A204.1 (cell line): ENCODE measurements around the gene MYBL2.
"Not testable (repeated sequence)": the region's sequence is repeated elsewhere in the genome, so short reads cannot be mapped to it uniquely, and the experiment has no call there.

Source experiments
- FAIRE-seq: peaks from 2 replicates; lab custom pipeline; 2012; peaks lifted over from hg19 to GRCh38; lab: Jason Lieb, UNC

The MYBL2 gene

GRCh38 chr20:43666376-43667328 is at the start of gene MYBL2:
Gene MYBL2, plus strand, starts transcription at chr20:43667114. Its CDS starts 170 bp downstream, at chr20:43667284.
- no peak for FAIRE-seq

GRCh38 chr20:43631598-43631997 is 35.3 kb upstream of the MYBL2 start:
- no peak for FAIRE-seq

DNA sequence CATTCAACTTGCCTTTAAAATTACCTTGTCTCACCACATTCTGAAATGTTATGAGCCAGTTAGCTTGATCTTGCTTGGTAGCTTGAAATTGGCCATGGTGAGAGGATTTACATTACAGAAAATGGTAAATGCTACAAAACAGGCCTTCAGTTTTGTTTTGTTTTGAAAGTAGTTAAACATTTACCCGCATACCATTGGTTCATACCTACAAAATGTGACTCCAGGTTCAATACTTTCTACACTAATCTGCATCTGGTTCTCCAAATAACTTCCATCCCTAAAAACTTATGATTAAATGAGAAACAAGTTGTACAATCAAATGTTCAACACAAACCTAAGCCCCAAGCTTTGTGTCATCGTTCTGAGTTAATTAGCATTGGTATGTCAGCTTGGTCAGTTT is 30.5 kb upstream of the MYBL2 start:
- FAIRE-seq: no peak

DNA sequence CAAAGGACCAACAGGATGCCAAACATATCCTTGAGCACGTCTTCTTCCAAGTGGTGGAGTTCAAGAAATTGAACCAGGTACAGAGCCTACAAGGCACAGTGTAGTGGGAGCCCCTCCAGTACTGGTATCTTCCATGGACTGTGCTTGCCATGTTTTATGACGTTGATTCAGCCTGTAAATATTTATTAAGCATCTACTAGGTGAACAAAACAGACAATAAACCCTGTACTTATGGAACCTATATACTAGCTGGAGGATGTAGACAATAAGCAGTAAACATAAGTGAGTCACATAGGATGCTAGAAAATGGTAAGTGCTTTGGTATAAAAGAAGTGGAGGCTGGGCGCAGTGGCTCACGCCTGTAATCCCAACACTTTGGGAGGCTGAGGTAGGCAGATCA is 24.4 kb upstream of the MYBL2 start:
- no peak for FAIRE-seq

DNA sequence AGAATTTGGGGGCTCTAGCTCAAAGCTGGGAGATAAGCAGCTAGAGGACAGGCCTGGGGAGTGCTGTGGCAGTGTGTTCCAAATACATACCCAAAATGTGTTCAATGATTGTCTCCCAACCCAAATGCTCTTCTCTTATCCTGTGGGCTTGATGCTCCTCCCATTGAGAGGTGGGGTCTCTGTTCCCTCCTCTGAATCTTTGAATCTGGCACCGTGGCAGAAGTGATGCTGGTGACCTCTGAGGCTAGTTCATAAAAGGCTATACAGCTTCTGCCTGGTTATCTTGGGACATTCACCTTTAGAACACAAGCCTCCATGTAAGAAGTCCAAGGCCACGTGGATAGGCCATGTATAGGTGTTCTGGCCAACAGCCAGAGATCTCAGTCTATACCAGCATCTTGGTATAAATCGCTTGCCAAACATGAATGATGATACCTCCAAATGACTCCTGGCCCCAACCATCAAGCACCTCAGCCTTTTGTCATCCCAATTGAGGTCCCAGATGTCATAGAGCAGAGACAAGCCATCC is 15.9 kb upstream of the MYBL2 start:
- no peak for FAIRE-seq

GRCh38 chr20:43651650-43652184 is 15.2 kb upstream of the MYBL2 start:
- not testable (repeated sequence) for FAIRE-seq

GRCh38 chr20:43653966-43654365 is 12.9 kb upstream of the MYBL2 start:
- no peak for FAIRE-seq

GRCh38 chr20:43655176-43655575 is 11.7 kb upstream of the MYBL2 start:
- FAIRE-seq: not testable (repeated sequence)

- no peak for FAIRE-seq
These were observed 11.0 kb upstream of the MYBL2 start for GRCh38 chr20:43655937-43656336.

DNA sequence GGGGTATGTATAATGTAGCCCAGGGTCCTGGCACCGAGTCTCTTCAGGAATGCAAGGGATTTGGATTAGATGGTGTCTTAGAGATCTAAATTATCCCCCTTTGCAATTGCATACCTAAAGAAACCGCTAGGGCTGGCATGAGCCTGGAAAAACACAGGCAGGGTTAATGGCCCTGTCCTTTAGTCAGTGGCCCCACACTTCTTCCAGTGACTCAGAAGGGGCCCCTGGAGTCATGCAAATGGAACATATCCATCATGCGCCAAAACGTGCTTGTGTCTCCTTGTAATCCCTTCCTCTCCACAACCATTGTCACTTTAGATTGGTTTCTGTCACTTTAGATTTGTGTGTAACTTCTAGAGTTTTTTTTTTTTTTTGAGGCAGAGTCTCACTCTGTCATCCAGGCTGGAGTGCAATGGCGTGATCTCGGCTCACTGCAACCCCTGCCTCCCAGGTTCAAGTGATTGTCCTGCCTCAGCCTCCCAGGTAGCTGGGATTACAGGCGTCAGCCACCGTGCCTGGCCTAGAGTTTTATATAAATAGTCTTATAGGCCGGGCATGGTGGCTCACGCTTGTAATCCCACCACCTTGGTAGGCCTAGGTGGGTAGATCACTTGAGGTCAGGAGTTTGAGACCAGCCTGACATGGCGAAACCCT is 8.7 kb upstream of the MYBL2 start:
- no peak for FAIRE-seq

DNA sequence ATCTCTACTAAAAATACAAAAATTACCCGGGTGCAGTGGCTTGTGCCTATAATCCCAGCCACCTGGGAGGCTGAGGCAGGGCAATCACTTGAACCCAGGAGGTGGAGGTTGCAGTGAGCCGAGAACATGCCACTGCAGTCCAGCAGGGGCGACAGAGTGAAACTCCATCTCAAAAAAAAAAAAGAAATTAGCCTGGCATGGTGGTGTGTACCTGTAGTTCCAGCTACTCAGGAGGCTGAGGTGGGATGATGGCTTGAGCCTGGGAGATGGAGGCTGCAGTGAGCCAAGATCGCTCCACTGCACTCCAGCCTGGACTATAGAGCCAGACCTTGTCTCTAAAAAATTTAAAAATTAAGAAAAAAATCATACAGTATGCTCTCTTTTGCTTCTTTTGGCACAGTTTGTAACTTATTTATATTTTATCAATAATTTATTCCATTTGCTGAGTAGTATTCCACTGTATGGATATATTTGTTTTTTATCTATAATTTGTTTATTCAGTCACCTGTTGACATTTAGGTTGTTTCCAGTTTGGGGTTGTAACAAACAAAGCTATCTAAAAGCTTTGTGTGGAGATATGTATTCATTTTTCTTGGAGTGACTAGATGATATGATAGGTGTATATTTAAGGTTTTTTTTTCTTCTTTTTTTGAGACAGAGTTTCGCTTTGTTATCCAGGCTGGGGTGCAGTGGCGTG is 8.0 kb upstream of the MYBL2 start:
- FAIRE-seq: no peak

DNA sequence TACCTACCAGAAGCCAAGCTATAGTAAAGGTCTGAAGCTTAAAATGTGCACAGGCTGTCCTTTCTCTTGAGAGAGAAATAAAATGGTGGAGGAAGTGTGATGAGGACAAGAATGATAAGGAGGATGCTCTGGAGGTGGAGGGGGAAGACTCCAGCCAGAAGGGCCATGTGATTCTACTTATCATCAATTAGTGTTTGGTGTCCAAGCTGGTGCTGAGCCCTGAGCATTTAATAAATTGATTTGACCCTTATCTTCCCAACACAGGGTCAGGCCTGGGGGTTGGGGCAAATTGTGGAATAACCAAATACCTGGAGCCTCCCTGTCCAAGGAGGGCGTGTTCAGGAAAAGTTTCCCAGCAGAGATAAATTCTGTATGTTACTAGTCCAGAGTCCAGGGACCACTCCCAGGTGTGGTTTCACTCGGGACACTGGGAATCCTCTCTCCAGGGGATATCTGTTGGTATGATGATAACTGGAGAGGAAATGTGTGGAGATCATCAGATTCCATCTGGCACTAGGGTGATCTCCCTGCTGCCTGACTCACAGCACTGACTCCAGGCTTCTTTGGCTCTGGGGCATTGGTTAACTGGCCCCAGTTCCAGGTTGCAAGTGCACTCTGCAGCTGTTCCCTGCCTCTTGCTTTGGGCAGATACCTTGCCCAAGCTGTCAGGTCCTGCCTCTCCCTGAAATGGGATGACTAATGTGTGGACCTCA is 3.8 kb upstream of the MYBL2 start:
- no peak for FAIRE-seq

DNA sequence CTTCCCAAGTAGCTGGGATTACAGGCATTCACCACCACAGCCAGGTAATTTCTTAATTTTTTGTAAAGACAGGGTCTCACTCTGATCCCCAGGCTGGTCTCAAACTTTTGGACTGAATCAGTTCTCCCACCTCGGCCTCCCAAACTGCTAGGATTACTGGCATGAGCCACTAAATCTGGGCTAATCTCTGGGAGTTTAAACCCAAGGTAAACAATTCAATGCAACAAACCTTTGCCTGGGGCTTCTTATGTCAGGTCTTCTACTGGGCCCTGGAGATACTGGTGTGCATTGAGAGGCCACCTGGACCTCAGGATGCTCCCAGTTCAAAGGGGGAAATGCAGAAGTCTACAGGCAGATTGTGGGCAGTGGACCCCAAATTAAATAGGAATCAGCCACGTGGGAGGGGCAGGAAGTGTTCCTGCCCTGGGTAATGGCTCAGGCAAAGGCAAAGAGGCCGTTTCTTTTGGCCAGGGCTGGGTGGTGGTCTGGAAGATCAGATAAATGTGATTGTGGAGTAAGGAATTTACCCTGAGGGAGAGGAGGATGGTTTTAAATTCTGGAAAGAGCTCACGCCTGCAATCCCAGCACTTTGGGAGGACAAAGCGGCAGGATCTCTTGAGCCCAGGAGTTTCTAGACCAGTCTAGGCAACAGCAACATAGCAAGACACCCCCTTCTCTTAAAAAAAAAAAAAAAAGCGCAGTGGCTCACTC is 1.3 kb upstream of the MYBL2 start:
- FAIRE-seq: no peak

- FAIRE-seq: no peak
These were observed 623 bp downstream of the MYBL2 start for GRCh38 chr20:43667341-43668132.

DNA sequence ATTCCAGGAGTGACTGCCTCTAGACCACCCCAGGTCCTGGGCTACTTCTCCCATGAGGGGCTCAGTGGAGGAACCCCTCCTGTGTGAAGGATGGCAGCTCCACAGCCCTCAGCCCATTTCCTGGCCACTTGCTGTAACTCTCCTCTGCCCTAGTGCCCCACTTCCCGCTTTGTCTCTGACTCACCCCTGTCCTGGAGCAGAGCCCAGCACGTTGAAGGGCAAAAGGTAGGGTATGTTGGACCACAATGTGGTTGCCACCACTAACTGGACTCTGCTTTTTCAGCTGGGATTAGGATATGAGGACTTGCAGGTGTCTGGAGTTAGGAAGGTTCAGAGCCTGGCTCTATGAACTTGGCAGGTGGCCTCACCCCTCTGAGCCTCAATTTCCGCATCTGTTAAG is 2.4 kb downstream of the MYBL2 start:
- no peak for FAIRE-seq

DNA sequence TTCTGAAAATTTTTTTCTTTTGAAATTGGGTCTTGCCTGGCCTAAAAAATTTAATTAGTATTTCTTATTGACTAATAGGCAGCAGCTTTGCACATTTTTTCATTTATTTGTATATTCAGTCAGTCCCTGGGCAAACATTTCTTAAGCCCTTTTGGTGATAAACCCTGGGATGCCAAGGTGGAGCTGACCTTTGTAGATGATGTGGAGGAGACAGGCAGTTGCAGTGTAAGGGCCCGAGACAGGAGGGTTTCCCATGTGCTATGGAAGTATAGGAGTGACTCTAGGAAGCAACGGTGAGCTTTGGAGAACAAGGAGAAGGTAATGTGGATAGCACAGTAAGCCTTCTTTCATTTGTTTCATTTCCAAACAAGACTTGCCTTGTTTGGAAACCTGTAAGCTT is 3.5 kb downstream of the MYBL2 start:
- no peak for FAIRE-seq

GRCh38 chr20:43676368-43676767 is 9.5 kb downstream of the MYBL2 start:
- FAIRE-seq: no peak

GRCh38 chr20:43680981-43681380 is 14.1 kb downstream of the MYBL2 start:
- no peak for FAIRE-seq

DNA sequence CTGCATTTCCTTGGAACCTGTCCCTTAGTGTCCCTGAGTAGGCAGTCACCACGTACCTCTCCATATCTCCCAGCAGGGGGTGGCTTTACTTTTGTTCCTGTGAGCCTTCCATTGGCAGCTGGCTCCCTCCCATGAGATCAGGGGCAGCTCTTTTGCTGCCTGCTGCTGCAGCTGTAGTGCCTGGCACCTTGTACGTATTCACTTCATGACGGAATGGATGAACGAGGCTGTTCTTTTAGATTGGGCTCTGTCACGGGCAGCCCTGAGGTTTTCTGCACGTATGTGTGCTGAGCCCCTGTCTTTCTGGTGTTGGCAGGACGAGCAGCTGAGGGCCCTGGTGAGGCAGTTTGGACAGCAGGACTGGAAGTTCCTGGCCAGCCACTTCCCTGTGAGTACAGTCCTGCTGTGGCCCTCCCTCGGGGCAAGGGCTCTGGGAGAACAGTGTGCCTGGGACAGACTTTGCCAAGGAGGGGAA is 14.6 kb downstream of the MYBL2 start:
- FAIRE-seq: no peak

DNA sequence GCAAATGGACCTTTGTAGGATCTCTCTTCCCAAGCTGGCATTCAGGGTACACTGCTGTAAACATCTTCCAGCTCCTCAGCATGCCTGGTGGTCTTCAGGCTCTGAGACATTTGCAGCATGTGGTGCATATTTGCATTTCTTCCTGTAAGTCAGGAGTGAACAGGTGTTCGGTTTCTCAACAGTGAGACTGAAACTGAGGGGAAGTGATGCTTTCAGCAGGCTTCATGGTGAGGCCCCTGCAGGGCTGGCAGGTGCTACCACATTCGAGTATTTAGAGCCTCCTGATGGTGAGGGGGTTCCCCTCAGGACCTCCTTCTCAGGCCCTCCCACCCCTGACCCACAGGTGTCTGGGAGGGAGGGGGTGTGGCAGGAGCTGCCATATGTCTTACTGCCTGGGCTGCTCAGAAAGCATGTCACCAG is 15.1 kb downstream of the MYBL2 start:
- no peak for FAIRE-seq
